HepG2 (cell line): ENCODE data around the gene TMCC1. TPM values are rescaled to one million over a fixed set of nuclear protein-coding genes. Genes with fewer than 3 reads are reported as not detected.

Experiments used
- ARHGAP35 ChIP-seq: sonication (generic); formaldehyde crosslinking; IDR thresholded peaks from 2 replicates; pipeline ENCODE4 v1.9.0; 2022; ENCODE audit warnings: mild to moderate bottlenecking, inconsistent platforms, moderate library complexity, missing genetic modification reagents, borderline replicate concordance
- EEA1 ChIP-seq: sonication (generic); formaldehyde crosslinking; IDR thresholded peaks from 2 replicates; pipeline ENCODE4 v1.5.1; 2020; ENCODE audit warnings: mild to moderate bottlenecking, missing genetic modification reagents, borderline replicate concordance
- ELF3 ChIP-seq: IDR thresholded peaks from 2 replicates; pipeline ENCODE4 v1.6.1; 2016; ENCODE audit warnings: missing genetic modification reagents, missing compliant biosample characterization
- EP300 ChIP-seq, 3 experiments: sonication (generic) in 1 of 3; formaldehyde crosslinking in 1 of 3; IDR thresholded peaks; 2 replicates each; pipeline versions ENCODE4 v1.5.1 to v1.6.1; 2011 to 2020; ENCODE audit warnings: low read depth in 2 of 3, low read length in 2 of 3, borderline replicate concordance in 1 of 3, improper control_type of control experiment in 1 of 3, mild to moderate bottlenecking in 1 of 3, missing genetic modification reagents in 1 of 3, moderate library complexity in 1 of 3
- FOSL2 ChIP-seq: sonication (generic); formaldehyde crosslinking; IDR thresholded peaks from 2 replicates; pipeline ENCODE4 v1.4.0; 2020; ENCODE audit warnings: missing genetic modification reagents
- HMG20A ChIP-seq: IDR thresholded peaks from 2 replicates; pipeline ENCODE4 v1.6.1; 2016; ENCODE audit warnings: borderline replicate concordance
- HNRNPLL ChIP-seq: fragments of 200-400 bp; formaldehyde crosslinking; IDR thresholded peaks from 2 replicates; pipeline ENCODE4 v1.6.1; 2017; ENCODE audit warnings: mild to moderate bottlenecking, low read depth, low read length; ENCODE audit not compliant: poor library complexity, severe bottlenecking
- KAT8 ChIP-seq: IDR thresholded peaks from 2 replicates; pipeline ENCODE4 v1.6.1; 2016; ENCODE audit warnings: missing genetic modification reagents, missing compliant biosample characterization
- NFE2L2 ChIP-seq: fragments of 150-350 bp; IDR thresholded peaks from 2 replicates; pipeline ENCODE4 v1.6.1; 2014; ENCODE audit warnings: low read length
- NFIB ChIP-seq: sonication (generic); formaldehyde crosslinking; IDR thresholded peaks from 2 replicates; pipeline ENCODE4 v1.9.0; 2021; ENCODE audit warnings: missing genetic modification reagents, mild to moderate bottlenecking, borderline replicate concordance
- PAXIP1 ChIP-seq: sonication (generic); formaldehyde crosslinking; conservative IDR thresholded peaks from 2 replicates; pipeline ENCODE4 v1.4.0; 2020; ENCODE audit warnings: mild to moderate bottlenecking, missing genetic modification reagents, moderate library complexity
- PPARG ChIP-seq: conservative IDR thresholded peaks from 2 replicates; pipeline ENCODE4 v1.6.1; 2016; ENCODE audit warnings: missing biosample characterization, missing genetic modification reagents
- RFX1 ChIP-seq: fragments of 450-650 bp; IDR thresholded peaks from 2 replicates; pipeline ENCODE4 v1.6.1; 2017
- SIN3A ChIP-seq: IDR thresholded peaks from 2 replicates; pipeline ENCODE4 v1.6.1; 2011; ENCODE audit warnings: low read depth, mild to moderate bottlenecking, control low read depth, low read length, borderline replicate concordance
- WIZ ChIP-seq: sonication (generic); formaldehyde crosslinking; IDR thresholded peaks from 2 replicates; pipeline ENCODE4 v1.5.1; 2020; ENCODE audit warnings: mild to moderate bottlenecking, missing genetic modification reagents
- YEATS2 ChIP-seq: sonication (generic); formaldehyde crosslinking; IDR thresholded peaks from 2 replicates; pipeline ENCODE4 v1.4.0; 2020; ENCODE audit warnings: missing genetic modification reagents, borderline replicate concordance
- ZNF329 ChIP-seq: sonication (generic); formaldehyde crosslinking; IDR thresholded peaks from 2 replicates; pipeline ENCODE4 v1.9.0; 2021; ENCODE audit warnings: low read depth, mild to moderate bottlenecking, missing genetic modification reagents
- ZNF331 ChIP-seq: sonication (generic); formaldehyde crosslinking; IDR thresholded peaks from 2 replicates; pipeline ENCODE4 v1.4.0; 2020; ENCODE audit warnings: missing genetic modification reagents
- ZNF33A ChIP-seq: sonication (generic); formaldehyde crosslinking; IDR thresholded peaks from 2 replicates; pipeline ENCODE4 v1.5.1; 2020; ENCODE audit warnings: missing genetic modification reagents, mild to moderate bottlenecking, moderate library complexity, borderline replicate concordance
- ZNF614 ChIP-seq: IDR thresholded peaks from 2 replicates; pipeline ENCODE4 v1.6.1; 2018; ENCODE audit warnings: missing biosample characterization, missing genetic modification reagents, inconsistent platforms, borderline replicate concordance
- ZNF784 ChIP-seq: sonication (generic); formaldehyde crosslinking; IDR thresholded peaks from 2 replicates; pipeline ENCODE4 v1.5.1; 2020; ENCODE audit warnings: missing genetic modification reagents, mild to moderate bottlenecking, borderline replicate concordance
- polyA plus RNA-seq, 8 experiments: library from polyadenylated mRNA; depleted of rRNA in 3 of 8; stranded (reverse) in 7 of 8; unstranded in 1 of 8; fragments of >200 nt; fragmentation: Illumina TruSeq in 4 of 8; extraction: Trizol in 4 of 8; gene quantifications; 2 replicates each; pipeline versions ENCODE4 v1.2.1 to v1.2.3, GENCODE V29; 2011 to 2016; ENCODE audit warnings: low read depth in 4 of 8, missing spikeins in 1 of 8, mixed read lengths in 1 of 8; ENCODE audit not compliant: insufficient read depth in 1 of 8
- total RNA-seq, 5 experiments: library from RNA; depleted of rRNA; stranded (reverse); fragments of >200 nt; fragmentation: Illumina TruSeq; extraction: Trizol; gene quantifications; 2 replicates each; pipeline ENCODE4 v1.2.3, GENCODE V29; 2016; ENCODE audit warnings: low read depth in 1 of 5
- TF ChIP-seq, protein P1 (sequence below): sonication (generic); formaldehyde crosslinking; IDR thresholded peaks from 2 replicates; pipeline ENCODE4 v1.9.0; 2021; ENCODE audit warnings: missing genetic modification reagents, mild to moderate bottlenecking, borderline replicate concordance
- TF ChIP-seq, protein P2 (sequence below): sonication (generic); formaldehyde crosslinking; IDR thresholded peaks from 2 replicates; pipeline ENCODE4 v1.4.0; 2020; ENCODE audit warnings: missing genetic modification reagents, mild to moderate bottlenecking, borderline replicate concordance

The TMCC1 gene
- total and polyA plus RNA-seq, 2 of the 13 experiments (the other 11 are each of a cell fraction or from before 2014, with no cell fraction given), result 12.1 to 264 TPM

DNA sequence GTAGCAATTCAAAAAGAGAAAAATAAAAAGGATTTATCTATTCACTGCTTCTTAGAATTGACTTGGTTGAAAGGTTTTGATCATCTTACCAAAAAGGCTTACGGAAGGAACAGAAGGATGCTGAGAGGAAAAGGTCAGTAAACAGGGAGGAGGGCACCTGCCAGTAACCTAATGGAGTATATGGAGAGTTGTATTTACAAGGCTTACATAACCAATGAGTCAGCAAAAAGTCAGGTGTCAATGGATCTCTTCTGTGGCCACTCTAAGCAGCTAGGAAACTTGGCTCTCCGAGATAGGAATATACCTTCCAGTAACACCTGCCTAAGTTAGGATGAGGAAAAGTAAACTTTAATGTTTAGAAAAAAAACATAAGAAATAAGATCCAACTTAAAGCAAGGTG lies 206.6 kb downstream of the TMCC1 start (continued):
- TF ChIP-seq ZNF329 (CRISPR knock-in tag) (no peak), FOSL2 (CRISPR knock-in tag) (peak; percentile 95), EEA1 (CRISPR knock-in tag) (no peak), ELF3 (CRISPR knock-in tag) (peak; percentile 80), KAT8 (peak; percentile 51; the same call in 1 of the 2 replicates), RFX1 (no peak), ZNF614 (peak; percentile 76; the same call in 1 of the 2 replicates), YEATS2 (CRISPR knock-in tag) (peak; percentile 49; the same call in 1 of the 2 replicates), WIZ (CRISPR knock-in tag) (no peak), ZNF33A (CRISPR knock-in tag) (no peak), EP300 (IDR thresholded peaks at IDR 0.05; ENCODE audit: low read depth in 2 of 2, low read length in 2 of 2) (peak in 1 of 2 experiments; percentile 87; a peak in 2 of 4 replicates), EP300 (CRISPR knock-in tag; IDR thresholded peaks at IDR 0.05; ENCODE audit: borderline replicate concordance) (peak; percentile 76), NFE2L2 (peak; percentile 100), SIN3A (peak; percentile 77), NFIB (CRISPR knock-in tag) (no peak), HNRNPLL (no peak), ZNF331 (peak; percentile 89), ZNF784 (CRISPR knock-in tag) (no peak), HMG20A (CRISPR knock-in tag) (peak; percentile 73; the same call in 1 of the 2 replicates), ARHGAP35 (no peak), PPARG (CRISPR knock-in tag) (peak; percentile 78), PAXIP1 (CRISPR knock-in tag) (peak; percentile 52; the same call in 1 of the 2 replicates)
- TF ChIP-seq, protein P1, sequence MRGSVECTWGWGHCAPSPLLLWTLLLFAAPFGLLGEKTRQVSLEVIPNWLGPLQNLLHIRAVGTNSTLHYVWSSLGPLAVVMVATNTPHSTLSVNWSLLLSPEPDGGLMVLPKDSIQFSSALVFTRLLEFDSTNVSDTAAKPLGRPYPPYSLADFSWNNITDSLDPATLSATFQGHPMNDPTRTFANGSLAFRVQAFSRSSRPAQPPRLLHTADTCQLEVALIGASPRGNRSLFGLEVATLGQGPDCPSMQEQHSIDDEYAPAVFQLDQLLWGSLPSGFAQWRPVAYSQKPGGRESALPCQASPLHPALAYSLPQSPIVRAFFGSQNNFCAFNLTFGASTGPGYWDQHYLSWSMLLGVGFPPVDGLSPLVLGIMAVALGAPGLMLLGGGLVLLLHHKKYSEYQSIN (CRISPR knock-in tag), result no peak
- TF ChIP-seq, protein P2, sequence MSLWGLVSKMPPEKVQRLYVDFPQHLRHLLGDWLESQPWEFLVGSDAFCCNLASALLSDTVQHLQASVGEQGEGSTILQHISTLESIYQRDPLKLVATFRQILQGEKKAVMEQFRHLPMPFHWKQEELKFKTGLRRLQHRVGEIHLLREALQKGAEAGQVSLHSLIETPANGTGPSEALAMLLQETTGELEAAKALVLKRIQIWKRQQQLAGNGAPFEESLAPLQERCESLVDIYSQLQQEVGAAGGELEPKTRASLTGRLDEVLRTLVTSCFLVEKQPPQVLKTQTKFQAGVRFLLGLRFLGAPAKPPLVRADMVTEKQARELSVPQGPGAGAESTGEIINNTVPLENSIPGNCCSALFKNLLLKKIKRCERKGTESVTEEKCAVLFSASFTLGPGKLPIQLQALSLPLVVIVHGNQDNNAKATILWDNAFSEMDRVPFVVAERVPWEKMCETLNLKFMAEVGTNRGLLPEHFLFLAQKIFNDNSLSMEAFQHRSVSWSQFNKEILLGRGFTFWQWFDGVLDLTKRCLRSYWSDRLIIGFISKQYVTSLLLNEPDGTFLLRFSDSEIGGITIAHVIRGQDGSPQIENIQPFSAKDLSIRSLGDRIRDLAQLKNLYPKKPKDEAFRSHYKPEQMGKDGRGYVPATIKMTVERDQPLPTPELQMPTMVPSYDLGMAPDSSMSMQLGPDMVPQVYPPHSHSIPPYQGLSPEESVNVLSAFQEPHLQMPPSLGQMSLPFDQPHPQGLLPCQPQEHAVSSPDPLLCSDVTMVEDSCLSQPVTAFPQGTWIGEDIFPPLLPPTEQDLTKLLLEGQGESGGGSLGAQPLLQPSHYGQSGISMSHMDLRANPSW (CRISPR knock-in tag), result no peak
